ENCODE data around the gene CPM.

CPM gene

GRCh38 chr12:68932961-68933893 is at the start of gene CPM:
Gene CPM, minus strand, starts transcription at chr12:68933171. Its CDS starts 334 bp downstream, at chr12:68932837.
- peak; percentile 48 for DNase-seq (ENCODE audit: low read depth, low spot score)

GRCh38 chr12:68981516-68981915 is 48.5 kb upstream of the CPM start:
- no peak for DNase-seq (ENCODE audit: low read depth, low spot score)

- DNase-seq (ENCODE audit: low read depth, low spot score), result no peak
Observed at GRCh38 chr12:68980476-68981212, 47.7 kb upstream of the CPM start.

GRCh38 chr12:68978678-68979077 is 45.7 kb upstream of the CPM start:
- DNase-seq (ENCODE audit: low read depth, low spot score), result no peak

GRCh38 chr12:68977909-68978610 is 45.1 kb upstream of the CPM start:
- DNase-seq (ENCODE audit: low read depth, low spot score), result no peak

- no peak for DNase-seq (ENCODE audit: low read depth, low spot score)
Observed at GRCh38 chr12:68977335-68977734, 44.4 kb upstream of the CPM start.

- no peak for DNase-seq (ENCODE audit: low read depth, low spot score)
Observed at GRCh38 chr12:68976395-68976841, 43.4 kb upstream of the CPM start.

GRCh38 chr12:68975811-68976210 is 42.8 kb upstream of the CPM start:
- no peak for DNase-seq (ENCODE audit: low read depth, low spot score)

GRCh38 chr12:68972595-68972994 is 39.6 kb upstream of the CPM start:
- DNase-seq (ENCODE audit: low read depth, low spot score), result no peak

- DNase-seq (ENCODE audit: low read depth, low spot score), result no peak
Observed at GRCh38 chr12:68971404-68971803, 38.4 kb upstream of the CPM start.

GRCh38 chr12:68970951-68971350 is 38.0 kb upstream of the CPM start:
- no peak for DNase-seq (ENCODE audit: low read depth, low spot score)

- no peak for DNase-seq (ENCODE audit: low read depth, low spot score)
Observed at GRCh38 chr12:68970306-68970705, 37.3 kb upstream of the CPM start.

- DNase-seq (ENCODE audit: low read depth, low spot score), result no peak
Observed at GRCh38 chr12:68967046-68967445, 34.1 kb upstream of the CPM start.

- DNase-seq (ENCODE audit: low read depth, low spot score), result no peak
Observed at GRCh38 chr12:68963856-68964745, 31.1 kb upstream of the CPM start.

- no peak for DNase-seq (ENCODE audit: low read depth, low spot score)
Observed at GRCh38 chr12:68962877-68963855, 30.2 kb upstream of the CPM start.

- DNase-seq (ENCODE audit: low read depth, low spot score), result no peak
Observed at GRCh38 chr12:68959891-68960464, 27.0 kb upstream of the CPM start.

GRCh38 chr12:68959143-68959858 is 26.3 kb upstream of the CPM start:
- DNase-seq (ENCODE audit: low read depth, low spot score), result no peak

- DNase-seq (ENCODE audit: low read depth, low spot score), result no peak
Observed at GRCh38 chr12:68958322-68958721, 25.4 kb upstream of the CPM start.

- DNase-seq (ENCODE audit: low read depth, low spot score), result no peak
Observed at GRCh38 chr12:68957273-68957672, 24.3 kb upstream of the CPM start.

Measured in activated CD4-positive, CD25-positive, alpha-beta regulatory T cell treated with anti-CD3 and anti-CD28 coated beads, Interleukin-2, amount 50 U/mL, for 16 hours (primary cell).